Skin epidermis (tissue), 12 donors: ENCODE measurements around the gene SERPINF2.
A peak's percentile ranks its signal among the peaks of the same experiment; 100 is the strongest.
"Not testable (repeated sequence)": the region's sequence is repeated elsewhere in the genome, so short reads cannot be mapped to it uniquely, and the experiment has no call there.

Source experiments
- H3K27ac ChIP-seq, 21 experiments: fragments of 200-600 bp; sonication (generic) in 11 of 21; one replicate each; pipeline ENCODE4 v1.5.0; 2020; ENCODE audit warnings: mild to moderate bottlenecking in 3 of 21, inconsistent platforms in 2 of 21, moderate library complexity in 2 of 21
- H3K4me3 ChIP-seq, 7 experiments: fragments of 200-600 bp; sonication (generic) in 2 of 7; one replicate each; pipeline ENCODE4 v1.5.0; 2020; ENCODE audit warnings: inconsistent platforms in 2 of 7, mild to moderate bottlenecking in 2 of 7, moderate library complexity in 1 of 7

Gene SERPINF2

DNA sequence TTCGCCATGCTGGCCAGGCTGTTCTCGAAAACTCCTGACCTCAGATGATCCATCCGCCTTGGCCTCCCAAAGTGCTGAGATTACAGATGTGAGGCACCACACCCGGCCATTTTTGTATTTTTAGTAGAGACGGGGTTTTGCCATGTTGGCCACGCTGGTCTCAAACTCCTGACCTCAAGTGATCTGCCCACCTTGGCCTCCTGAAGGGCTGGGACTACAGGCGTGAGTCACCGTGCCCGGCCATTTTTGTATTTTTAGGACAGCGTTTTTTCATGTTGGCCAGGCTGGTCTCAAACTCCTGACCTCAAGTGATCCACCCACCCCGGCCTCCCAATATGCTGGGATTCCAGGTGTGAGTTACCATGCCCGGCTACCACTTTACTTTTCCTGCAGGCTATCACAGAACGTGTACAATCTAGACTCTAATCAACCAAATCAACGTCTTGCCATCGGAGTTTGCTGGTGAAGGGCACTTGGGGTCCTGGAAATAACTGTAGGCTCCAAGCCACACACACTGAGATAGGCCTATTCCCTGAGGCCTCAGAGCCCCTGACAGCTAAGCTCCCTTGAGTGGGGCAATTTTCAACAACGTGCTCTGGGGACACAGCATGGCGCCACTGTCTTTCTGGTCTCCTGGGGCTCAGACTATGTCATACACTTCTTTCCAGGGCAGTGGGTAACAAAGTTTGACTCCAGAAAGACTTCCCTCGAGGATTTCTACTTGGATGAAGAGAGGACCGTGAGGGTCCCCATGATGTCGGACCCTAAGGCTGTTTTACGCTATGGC lies 31.9 kb downstream of the SERPINF2 start:
- Histone ChIP-seq H3K4me3 (no peak overlapping the region), H3K27ac (peak overlapping the region in 8 of 21 experiments; percentile 3 to 73 (median 55))

- peak overlapping the region in 2 of 21 experiments; percentile 13 to 28 for H3K27ac ChIP-seq
- no peak overlapping the region for H3K4me3 ChIP-seq
Measured at GRCh38 chr17:1776328-1776727, 33.7 kb downstream of the SERPINF2 start.

DNA sequence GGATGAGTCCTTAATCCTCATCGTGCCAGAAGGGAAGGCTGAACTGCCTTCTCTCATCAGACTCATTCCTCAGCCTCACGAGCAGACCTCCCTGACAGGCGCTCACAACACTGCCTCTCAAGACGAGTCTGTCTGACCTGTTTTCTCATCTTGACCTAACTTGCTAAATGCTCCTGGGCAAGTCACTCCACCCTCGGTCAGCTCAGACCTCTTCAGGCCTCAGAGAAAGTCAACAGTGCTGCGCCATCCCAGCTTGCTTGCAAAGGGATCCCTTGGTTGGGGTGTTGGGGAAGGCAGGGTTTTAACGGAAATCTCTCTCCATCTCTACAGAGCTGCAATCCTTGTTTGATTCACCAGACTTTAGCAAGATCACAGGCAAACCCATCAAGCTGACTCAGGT lies 34.2 kb downstream of the SERPINF2 start:
- Histone ChIP-seq H3K4me3 (no peak overlapping the region), H3K27ac (peak overlapping the region in 2 of 21 experiments; percentile 13 to 28)

GRCh38 chr17:1779571-1780131 lies 37.0 kb downstream of the SERPINF2 start:
- H3K4me3 ChIP-seq, result no peak overlapping the region
- peak overlapping the region in 17 of 21 experiments; percentile 33 to 98 (median 74) for H3K27ac ChIP-seq

GRCh38 chr17:1782171-1782567 lies 39.5 kb downstream of the SERPINF2 start:
- Histone ChIP-seq H3K27ac (peak overlapping the region in 20 of 21 experiments; percentile 9 to 98 (median 88)), H3K4me3 (no peak overlapping the region)

- Histone ChIP-seq H3K4me3 (no peak overlapping the region), H3K27ac (peak overlapping the region; percentile 39 to 98 (median 88))
Measured at GRCh38 chr17:1783271-1783670, 40.6 kb downstream of the SERPINF2 start.

- H3K27ac ChIP-seq, result peak overlapping the region; percentile 39 to 98 (median 88)
- no peak overlapping the region for H3K4me3 ChIP-seq
Measured at GRCh38 chr17:1783834-1784611, 41.4 kb downstream of the SERPINF2 start.

GRCh38 chr17:1785930-1786329 lies 43.3 kb downstream of the SERPINF2 start:
- Histone ChIP-seq H3K27ac (peak overlapping the region in 12 of 21 experiments; percentile 13 to 80 (median 74)), H3K4me3 (no peak overlapping the region)

DNA sequence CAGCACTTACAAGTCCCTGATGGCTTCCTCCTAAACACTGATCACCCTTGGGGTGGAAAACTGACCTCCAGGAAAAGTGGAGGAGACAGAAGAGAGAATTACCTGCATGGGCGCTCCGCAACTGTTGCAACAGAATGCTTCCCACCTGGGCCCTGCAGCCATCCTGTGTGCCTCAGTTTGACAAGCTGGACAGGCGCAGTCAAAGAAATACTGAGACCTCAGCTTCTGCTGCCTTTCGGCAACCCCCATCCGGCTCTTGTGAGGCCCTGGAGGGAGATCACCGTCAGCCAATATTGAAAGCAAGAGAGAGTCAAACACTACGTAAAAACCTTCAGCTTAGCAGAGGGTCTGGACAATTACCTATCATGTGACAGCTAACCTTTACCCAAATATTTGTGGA lies 44.0 kb downstream of the SERPINF2 start:
- Histone ChIP-seq H3K4me3 (no peak overlapping the region), H3K27ac (peak overlapping the region in 15 of 21 experiments; percentile 13 to 80 (median 71))

DNA sequence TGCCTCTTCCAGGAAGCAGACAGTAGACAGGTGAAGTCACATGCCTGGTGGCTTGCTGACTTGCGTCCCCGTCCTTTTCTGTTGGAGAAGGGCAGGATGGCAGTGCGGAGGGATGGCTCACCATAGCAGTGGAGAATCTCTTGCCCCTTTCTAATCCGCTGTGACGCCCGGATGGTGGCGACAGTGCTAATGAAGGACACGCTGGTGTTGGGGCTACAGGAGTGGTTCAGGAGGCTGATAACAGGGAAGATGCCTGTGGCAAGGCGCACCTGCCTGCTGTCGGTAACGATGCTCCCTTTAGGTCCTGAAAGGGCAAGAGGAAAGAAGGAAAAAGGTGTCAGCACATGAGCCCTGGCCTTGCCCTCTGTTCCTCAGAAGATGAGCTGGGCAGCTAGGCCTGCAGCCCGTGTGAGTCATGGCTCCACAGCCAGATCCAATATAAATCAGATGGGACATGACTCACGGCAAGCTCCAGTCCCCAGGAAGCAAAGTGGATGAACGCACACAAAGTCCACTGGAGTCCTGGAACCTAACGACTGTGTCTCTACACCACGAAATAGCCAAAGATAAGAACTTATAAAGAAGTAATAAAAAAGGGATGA lies 44.7 kb downstream of the SERPINF2 start:
- H3K27ac ChIP-seq, result peak overlapping the region in 18 of 21 experiments; percentile 13 to 80 (median 70)
- H3K4me3 ChIP-seq, result no peak overlapping the region

DNA sequence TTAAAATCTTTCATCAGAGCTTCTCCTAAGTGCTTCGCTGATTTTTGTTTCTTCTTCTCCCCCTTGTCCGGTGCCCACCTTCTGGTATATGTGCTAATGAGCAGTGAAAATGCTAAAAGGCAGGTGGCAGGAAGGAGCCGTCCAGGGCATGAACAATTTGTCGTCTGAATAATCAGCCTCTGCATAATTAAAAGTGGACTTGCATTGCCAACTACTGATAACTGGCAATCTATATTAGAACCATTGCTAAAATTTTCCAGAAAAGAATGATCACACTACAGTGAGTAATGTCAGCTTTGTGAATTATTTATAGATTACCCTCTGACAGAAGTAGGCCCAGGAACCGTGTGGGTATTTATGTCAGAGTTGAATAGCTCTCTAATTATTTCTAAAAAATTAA lies 47.3 kb downstream of the SERPINF2 start:
- no peak overlapping the region for H3K4me3 ChIP-seq
- peak overlapping the region in 1 of 21 experiments; percentile 38 for H3K27ac ChIP-seq

DNA sequence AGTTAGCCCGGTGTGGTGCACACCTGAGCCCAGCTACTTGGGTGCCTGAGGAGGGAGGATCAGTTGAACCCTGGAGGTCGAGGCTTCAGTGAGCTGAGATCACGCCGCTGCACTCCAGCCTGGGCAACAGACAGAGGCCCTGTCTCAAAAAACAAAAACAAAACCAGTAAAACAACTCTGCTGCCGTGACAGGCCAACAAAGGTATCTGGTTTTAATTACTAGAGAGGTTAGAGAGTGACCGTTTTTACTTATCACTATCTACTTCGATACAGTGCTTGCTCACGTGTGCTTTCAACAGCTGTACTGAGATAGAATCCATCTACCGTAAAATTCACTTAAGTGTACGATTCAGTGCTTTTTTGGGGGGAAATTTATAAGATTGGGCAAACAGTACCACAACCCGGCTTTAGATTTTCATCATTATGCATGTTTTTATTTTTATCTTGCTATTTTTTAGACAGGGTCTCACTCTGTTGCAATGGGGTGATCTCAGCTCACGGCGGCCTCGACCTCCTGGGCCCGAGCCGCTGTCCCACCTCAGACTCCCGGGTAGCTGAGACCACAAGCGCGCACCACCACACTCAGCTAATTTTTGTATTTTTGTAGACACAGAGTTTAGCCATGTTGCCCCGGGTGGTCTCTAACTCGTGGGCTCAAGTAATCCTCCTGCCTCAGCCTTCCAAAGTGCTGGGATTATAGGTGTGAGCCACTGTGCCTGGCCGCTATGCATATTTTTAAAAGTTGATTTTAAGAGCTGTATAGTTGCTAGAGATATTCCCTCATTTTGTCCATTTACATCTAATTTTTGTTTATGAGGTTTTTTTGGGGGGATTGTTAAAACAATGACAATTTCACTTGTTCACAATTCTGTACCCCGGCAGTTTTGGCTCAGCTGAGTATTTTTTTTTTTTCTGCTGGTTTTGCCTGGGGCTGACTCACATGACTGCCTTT lies 50.1 kb downstream of the SERPINF2 start:
- no peak overlapping the region for H3K4me3 ChIP-seq
- H3K27ac ChIP-seq, result peak overlapping the region in 13 of 21 experiments; percentile 7 to 69 (median 28)

DNA sequence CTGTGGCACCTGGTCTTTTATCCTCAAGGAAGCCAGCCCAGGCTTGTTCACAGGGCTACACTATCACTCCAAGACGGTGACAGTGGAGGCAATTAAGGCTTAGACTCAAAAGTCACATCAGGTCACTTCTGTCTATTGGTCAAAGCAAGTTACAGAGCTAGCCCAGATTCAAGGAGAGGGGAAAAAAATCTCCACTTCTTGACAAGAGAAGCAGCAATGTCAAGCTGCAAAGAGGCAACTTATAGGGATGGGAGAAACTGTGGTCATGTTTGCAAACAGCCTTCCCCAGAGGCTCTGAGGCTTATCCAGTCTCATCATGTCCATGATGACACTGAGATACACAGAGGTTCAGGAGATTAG lies 50.8 kb downstream of the SERPINF2 start:
- Histone ChIP-seq H3K27ac (peak overlapping the region in 7 of 21 experiments; percentile 7 to 69 (median 55)), H3K4me3 (no peak overlapping the region)

DNA sequence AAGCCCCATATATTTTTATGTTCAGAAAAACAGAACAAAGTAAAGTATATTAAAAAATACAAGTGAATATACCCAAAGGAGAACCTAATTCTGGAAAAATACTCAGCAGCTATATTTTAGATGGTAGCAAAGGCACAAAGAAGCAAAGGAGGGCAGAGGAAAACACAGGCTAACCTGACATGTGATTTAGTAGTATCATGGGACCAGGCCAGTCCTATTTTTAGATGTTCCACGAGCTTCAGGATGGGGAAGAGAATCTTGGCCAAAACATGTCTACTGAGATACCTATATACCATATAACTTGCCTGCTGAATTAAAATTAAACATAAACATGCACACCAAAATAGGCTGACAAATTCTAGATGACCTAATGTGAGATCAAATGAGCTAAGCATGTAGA lies 54.1 kb downstream of the SERPINF2 start:
- H3K27ac ChIP-seq, result peak overlapping the region in 4 of 21 experiments; percentile 17 to 47 (median 30)
- H3K4me3 ChIP-seq, result no peak overlapping the region

- no peak overlapping the region for H3K4me3 ChIP-seq
- peak overlapping the region in 2 of 21 experiments; percentile 25 to 26 for H3K27ac ChIP-seq
Measured at GRCh38 chr17:1797323-1797722, 54.7 kb downstream of the SERPINF2 start.

DNA sequence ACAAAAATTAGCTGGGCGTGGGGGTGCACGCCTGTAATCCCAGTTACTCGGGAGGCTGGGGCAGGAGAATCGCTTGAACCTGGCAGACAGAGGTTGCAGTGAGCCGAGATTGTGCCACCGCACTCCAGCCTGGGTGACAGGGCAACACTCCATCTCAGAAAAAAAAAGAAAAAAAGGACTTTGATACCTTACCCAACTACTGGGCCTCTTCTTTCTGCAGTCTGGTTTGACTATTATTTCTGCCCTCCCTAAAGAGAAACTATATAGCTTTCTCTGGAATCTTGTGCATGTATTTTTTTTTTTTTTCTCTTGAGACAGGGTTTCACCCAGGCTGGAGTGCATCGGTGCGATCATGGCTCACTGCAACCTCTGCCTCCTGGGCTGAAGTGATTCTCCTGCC lies 55.2 kb downstream of the SERPINF2 start:
- not testable (repeated sequence) for H3K27ac ChIP-seq, H3K4me3 ChIP-seq

DNA sequence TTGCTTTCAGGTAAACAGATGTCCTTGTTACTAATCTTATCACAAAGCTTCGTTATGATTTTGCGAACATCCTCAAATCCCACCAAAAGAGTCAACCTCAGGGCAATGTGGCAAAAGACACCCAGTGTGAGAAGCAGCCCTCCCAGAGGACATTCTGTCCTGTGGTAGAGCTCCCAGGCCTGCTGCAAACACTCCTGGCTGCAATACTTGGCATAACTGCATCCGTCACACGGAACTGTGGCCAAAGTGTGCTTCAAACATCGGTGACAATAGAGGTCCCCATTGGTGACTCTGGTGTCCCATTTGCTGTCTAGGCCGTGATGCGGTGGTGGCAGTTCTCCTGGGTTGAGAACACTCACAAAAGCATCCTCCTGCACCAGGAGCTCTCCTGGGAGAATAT lies 57.6 kb downstream of the SERPINF2 start:
- H3K4me3 ChIP-seq, result no peak overlapping the region
- no peak overlapping the region for H3K27ac ChIP-seq

DNA sequence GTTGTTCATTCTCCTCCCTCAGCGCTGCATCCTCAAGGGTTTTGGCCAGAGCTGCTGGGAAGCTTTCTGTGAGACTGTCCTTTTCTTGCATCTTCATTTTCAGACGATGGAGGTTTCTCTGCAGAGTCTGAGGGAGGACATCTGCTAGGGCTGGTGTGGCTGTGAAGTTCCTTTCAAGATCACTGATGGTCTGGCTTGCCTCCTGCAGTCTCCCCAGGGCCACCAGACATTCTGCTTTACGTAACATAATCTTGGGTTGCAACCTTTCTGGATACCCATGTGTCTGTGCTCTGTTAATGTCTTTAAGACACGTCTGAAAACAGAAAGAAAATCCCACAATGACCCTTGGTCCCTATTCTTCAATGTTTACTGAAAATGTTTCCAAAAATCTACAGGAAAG lies 58.0 kb downstream of the SERPINF2 start:
- Histone ChIP-seq H3K4me3 (no peak overlapping the region), H3K27ac (no peak overlapping the region)

DNA sequence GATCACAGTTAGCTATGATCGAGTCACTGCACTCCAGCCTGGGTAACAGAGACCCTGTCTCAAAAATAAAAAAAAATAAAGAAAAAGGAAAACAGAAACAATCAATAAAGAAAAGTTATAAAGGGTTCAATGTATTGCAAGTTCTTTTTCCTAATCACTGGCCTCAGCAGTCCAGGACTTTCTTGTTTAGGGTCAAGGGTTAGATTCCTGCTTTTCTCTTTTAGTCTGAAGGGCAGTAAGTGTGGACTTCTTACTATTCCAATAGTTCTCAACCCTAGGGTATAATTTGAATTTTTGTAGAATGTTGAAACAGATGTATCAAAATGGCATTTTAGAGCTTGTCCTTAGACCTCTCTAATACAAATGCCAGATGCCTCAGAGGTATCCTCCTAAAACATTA lies 59.8 kb downstream of the SERPINF2 start:
- Histone ChIP-seq H3K4me3 (no peak overlapping the region), H3K27ac (no peak overlapping the region)
